ENCODE measurements around the gene ATOSB. TPM values are rescaled to one million over a fixed set of nuclear protein-coding genes. Genes with fewer than 3 reads are reported as not detected.

ATOSB gene
- polyA plus RNA-seq, 4 donors: 12.7 to 14.8 (median 13.6) TPM

DNA sequence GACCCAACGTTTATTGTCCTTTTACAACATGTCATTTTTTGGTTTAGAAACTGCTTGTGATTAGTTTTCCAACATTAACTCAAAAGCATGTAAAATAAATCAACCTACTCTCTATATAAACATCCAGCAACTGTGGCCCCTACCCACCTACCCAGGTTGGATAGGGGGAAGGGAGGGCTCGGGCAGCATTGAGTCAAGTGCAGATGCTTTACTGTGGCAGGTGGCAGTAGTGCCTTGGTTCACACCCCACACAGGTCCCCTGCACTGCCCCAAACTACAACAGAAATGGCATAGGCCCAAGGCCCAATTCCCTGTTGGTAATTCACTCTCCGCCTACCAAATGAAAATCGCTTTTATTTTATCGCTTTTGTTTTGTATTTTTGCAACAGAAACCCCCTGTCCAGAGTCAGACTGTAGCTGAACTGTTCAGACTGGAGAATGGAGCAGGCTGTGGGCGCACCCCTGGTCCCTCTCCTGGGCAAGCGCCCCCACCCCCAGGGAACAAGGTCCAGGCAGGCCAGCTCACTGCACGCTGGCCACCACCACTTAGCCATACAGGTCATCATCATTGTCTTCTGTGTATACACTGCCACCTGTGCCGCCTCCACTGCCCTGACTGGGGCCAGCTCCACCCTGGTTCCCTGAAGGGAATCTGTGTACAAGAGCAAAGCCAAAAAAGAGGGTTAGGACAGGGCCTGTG lies 58.9 kb downstream of the ATOSB start:
- DNase-seq (ENCODE audit: low read depth in 4 of 4, low spot score in 3 of 4): no peak

DNA sequence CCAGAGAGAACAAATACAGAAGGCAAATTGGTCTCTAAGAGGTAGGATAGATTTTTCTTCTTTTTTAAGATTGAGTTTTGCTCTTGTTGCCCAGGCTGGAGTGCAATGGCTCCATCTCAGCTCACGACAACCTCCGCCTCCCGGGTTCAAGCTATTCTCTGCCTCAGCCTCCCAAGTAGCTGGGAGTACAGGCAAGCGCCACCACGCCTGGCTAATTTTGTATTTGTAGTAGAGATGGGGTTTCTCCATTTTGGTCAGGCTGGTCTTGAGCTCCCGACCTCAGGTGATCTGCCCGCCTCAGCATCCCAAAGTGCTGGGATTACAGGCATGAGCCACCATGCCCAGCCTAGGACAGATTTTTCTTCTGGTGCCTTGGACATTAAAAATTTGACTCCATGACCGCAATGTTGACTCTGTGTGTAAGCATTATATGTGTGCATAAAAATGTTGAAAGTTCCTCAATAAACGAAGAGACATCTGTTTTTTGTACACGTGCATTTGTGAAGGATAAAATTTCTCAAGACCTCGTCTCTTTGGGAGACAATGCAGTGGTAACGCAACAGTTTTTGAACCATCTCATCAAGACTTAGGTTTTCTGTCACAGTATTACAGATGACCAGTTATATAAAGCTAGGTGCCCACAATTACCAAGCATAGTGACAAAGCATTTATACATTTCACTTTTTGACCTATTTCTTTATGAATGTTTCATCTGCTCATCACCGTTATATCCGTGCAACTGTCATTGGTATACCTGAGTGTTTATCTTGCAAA lies 60.6 kb downstream of the ATOSB start:
- no peak for DNase-seq (ENCODE audit: low read depth in 4 of 4, low spot score in 3 of 4)

DNA sequence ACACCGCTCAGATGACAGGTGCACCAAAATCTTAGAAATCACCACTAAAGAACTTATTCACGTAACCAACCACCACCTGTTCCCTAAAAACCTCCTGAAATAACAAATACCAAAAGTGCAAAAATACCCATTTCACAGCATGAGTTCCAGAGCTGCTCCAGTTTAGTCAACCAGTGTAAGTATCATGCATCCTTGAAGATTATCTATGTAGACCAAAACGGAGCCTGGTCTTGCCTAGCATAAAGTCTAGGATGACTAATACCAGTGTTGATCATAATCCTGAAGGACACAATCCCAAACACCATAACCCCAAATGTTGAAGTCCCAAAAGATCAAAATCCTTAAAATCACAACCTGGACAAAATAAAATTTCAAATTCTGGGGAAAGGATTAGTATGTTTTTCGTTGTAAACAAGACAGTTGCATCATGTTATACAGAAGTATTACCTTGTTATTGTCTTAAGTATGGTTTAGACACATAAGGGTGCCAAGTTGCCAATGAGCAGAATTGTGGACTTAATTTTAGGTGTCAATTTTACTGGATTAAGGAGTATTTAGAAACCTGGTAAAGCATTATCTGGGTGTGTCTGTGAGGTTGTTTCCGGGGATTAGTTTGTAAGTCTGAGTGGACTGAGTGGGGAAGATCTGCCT lies 61.4 kb downstream of the ATOSB start:
- DNase-seq (ENCODE audit: low read depth in 4 of 4, low spot score in 3 of 4): no peak

Other genes starting within 250 kb of the ATOSB start
- under 1 TPM; 0.13 to 0.25 (median 0.23) TPM for gene PHF24, start 157.6 kb downstream of the ATOSB start, polyA plus RNA-seq (ENCODE audit: insufficient read length in 4 of 4)
- gene DNAJB5, start 126.1 kb downstream of the ATOSB start, polyA plus RNA-seq (ENCODE audit: insufficient read length in 4 of 4): 10 to 100 TPM; 10.3 to 11.4 (median 10.9) TPM
- 100 to 1,000 TPM; 248 to 270 (median 261) TPM for gene VCP, start 43.2 kb downstream of the ATOSB start, polyA plus RNA-seq (ENCODE audit: insufficient read length in 4 of 4)
- gene FANCG, start 35.9 kb downstream of the ATOSB start, polyA plus RNA-seq (ENCODE audit: insufficient read length in 4 of 4): 10 to 100 TPM; 38.3 to 43.6 (median 39.1) TPM
- 10 to 100 TPM; 30.9 to 38.3 (median 33.4) TPM for gene PIGO, start 19.3 kb downstream of the ATOSB start, polyA plus RNA-seq (ENCODE audit: insufficient read length in 4 of 4)
- 100 to 1,000 TPM; 125 to 138 (median 129) TPM for gene STOML2, start 12.7 kb downstream of the ATOSB start, polyA plus RNA-seq (ENCODE audit: insufficient read length in 4 of 4)
- gene UNC13B, start 46.1 kb upstream of the ATOSB start, polyA plus RNA-seq (ENCODE audit: insufficient read length in 4 of 4): 10 to 100 TPM; 25.1 to 27.6 (median 26.6) TPM

Data from right renal pelvis (tissue), 4 donors.